ENCODE data around the gene CD93.

The CD93 gene

DNA sequence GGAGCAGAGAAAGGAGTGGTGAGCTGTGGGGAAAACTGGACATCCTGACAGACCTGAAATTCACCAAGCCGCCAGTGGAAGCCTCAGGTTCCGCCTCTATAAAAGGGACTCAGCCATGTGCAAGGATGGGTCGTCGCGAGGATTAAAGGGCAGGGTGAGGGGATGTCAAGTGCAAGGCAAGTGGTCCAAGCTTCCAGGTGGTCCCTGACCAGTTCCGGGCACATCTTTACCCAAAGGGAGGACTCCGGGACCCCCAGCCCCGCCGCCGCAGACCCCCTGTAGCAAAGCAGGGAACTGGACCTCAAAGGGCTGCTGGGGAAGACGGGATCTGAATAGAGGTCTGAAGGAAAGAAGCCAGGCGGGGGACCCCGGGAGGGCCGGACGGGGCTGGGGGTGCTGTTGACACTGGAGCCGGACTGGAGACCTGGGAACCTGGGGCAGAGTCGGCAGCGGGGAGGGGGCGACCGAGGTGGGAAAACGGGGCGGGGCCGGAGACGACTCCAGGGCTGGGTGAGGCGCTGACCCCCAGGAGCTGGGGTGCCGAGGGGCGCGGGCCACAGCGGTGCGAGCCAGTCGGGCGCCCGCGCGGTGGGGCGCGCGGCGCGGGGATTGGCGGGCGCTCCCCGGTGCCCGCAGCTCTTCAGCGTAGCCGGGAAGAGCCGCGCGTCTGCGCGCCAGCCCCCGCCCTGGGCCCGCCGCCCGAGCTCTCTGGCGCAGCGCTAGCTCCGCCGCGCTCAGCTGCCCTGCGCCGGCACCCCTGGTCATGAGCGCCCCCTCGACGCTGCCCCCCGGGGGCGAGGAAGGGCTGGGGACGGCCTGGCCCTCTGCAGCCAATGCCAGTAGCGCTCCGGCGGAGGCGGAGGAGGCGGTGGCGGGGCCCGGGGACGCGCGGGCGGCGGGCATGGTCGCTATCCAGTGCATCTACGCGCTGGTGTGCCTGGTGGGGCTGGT, 51.1 kb downstream of the CD93 start, which contains the start of gene SSTR4:
Gene SSTR4, plus strand, starts transcription at position 592 of the 951 bp plus-strand sequence. Its CDS starts 172 bp downstream, at position 764.
- DNase-seq (ENCODE audit: low spot score), result no peak

DNA sequence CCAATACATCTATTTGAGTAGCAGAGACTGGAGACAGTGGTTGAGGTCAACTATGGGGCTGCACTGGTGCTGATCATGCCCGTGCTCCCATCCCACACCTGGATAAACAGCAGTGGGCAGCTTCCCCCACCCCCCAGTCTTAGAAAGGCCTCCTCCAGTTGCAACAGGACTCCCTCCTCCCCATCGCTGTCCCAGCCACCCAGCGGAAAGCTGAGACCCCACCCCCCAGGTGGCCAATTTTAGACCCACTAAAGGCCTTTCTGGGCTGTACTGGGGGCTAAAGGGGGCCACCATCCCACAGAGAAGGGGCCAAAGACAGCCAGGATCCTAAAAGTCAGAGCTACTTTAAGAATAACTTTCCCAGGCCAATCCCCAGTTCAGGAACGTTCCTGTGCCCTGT, 52.2 kb downstream of the CD93 start:
- DNase-seq (ENCODE audit: low spot score), result no peak

DNA sequence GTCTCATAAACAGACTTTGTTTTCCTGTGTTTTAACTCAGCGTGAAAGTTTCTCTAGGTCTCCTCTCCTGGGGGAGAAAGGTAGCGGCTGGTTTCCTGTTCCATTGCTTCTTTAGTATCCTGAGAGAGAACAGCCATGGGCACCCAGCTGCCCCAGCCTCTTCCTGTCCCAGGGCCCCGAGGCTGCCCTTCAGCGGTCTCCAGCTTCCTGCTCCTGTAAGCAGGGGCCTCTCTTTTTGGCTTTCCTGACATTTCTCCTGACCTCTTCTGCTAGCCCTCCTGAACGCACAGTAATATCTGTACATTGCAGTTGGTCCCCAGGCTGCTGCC, 53.4 kb downstream of the CD93 start:
- DNase-seq (ENCODE audit: low spot score), result no peak

DNA sequence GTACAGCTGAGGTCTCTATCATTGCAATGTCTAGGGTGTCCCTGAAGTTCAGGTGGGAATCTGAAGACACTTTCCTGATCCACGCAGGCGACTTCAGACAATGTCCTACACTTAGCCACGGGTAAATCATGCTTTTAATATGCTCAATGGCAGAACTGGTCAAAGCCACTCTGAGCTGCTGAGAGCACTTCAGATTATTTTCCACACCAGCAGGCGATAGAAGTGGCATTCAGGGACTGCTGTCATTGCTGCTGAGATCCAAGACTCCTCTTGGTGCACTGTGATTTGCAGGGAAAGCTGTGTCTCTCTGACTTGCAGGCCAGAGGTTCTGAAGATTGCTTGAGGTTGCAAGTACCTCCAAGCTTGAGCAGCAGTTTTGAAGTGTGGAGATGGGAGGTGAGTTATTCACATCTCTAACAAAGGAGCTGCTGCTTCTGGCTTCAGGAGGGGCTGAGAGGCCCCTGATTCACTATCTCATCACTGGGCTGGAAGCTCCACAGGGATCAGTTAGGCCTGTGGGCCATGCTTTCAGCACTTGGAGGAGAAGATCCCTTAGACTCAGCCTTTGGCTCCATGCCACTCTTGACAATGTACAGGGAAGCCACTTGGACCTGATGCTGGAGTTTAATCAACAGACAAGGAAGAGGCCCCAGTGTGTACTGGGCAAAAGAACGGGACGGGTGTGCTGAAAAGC, 53.9 kb downstream of the CD93 start:
- no peak for DNase-seq (ENCODE audit: low spot score)

DNA sequence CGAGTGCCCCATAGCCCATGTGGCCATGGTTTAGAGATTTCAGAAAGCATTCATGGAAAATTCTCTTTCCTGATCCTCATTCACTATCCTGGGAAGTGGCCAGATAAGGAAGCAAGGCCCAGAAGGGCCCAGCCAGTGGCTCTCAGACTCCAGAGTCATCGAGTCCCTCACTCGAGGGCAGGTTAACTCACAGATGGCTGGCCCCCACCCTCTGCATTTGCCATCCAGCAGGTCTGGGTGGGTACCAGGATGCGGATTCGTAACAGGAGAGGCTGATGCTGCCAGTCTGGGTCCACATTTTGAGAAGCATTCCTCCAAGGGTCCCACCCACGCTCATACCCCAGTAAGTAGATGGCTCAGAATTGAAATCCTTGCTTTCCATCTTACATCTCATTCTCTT, 54.8 kb downstream of the CD93 start:
- DNase-seq (ENCODE audit: low spot score), result no peak

Measured in CD4-positive, alpha-beta T cell treated with Interleukin-6 at 100 ng/mL for 8 hours (primary cell).